Coronary artery (tissue), 2 donors: ENCODE results near the gene UHRF2.

ENCODE experiments used
- DNase-seq: peaks from one replicate; pipeline ENCODE4 v3.0.0-alpha.2; 2017; ENCODE audit warnings: low spot score
- H3K27ac ChIP-seq, 2 donors: fragments of 200-600 bp; sonication (generic); one replicate each; pipeline ENCODE4 v1.5.1; 2016 to 2019
- H3K4me3 ChIP-seq: fragments of 200-600 bp; sonication (generic); 2 replicates; pipeline ENCODE4 v1.5.1; 2016; ENCODE audit warnings: mild to moderate bottlenecking, moderate library complexity
- CTCF ChIP-seq: fragments of 200-600 bp; sonication (generic); IDR thresholded peaks from one replicate; pipeline ENCODE4 v1.5.1; 2019; ENCODE audit warnings: antibody characterized with exemption

The UHRF2 gene

GRCh38 chr9:6543204-6543603, 130.2 kb downstream of the UHRF2 start:
- no peak overlapping the region for H3K27ac ChIP-seq
- no peak for TF ChIP-seq CTCF
- H3K4me3 ChIP-seq = no peak overlapping the region
- DNase-seq = no peak

GRCh38 chr9:6545017-6545691, 132.2 kb downstream of the UHRF2 start:
- Histone ChIP-seq H3K4me3 (no peak overlapping the region), H3K27ac (no peak overlapping the region)
- TF ChIP-seq CTCF = no peak
- DNase-seq = no peak

- Histone ChIP-seq H3K27ac (no peak overlapping the region), H3K4me3 (no peak overlapping the region)
- TF ChIP-seq CTCF = no peak
- no peak for DNase-seq
Measured at GRCh38 chr9:6549106-6549800, 136.3 kb downstream of the UHRF2 start.

- no peak for DNase-seq
- no peak overlapping the region for H3K27ac ChIP-seq
- no peak for TF ChIP-seq CTCF
- H3K4me3 ChIP-seq = no peak overlapping the region
Measured at GRCh38 chr9:6551136-6551535, 138.1 kb downstream of the UHRF2 start.

- H3K27ac ChIP-seq = no peak overlapping the region
- no peak for DNase-seq
Measured at GRCh38 chr9:6552033-6552432, 139.0 kb downstream of the UHRF2 start.

GRCh38 chr9:6552498-6553121, 139.6 kb downstream of the UHRF2 start:
- DNase-seq = no peak
- no peak for TF ChIP-seq CTCF
- H3K27ac ChIP-seq = peak overlapping the region in 1 of 2 donors; percentile 46
- no peak overlapping the region for H3K4me3 ChIP-seq

More at GRCh38 chr9:6552033-6552432, 139.0 kb downstream of the UHRF2 start:
- H3K4me3 ChIP-seq = no peak overlapping the region
- TF ChIP-seq CTCF = no peak
